ENCODE results near the gene SMCR8.
"Not testable (repeated sequence)": the region's sequence is repeated elsewhere in the genome, so short reads cannot be mapped to it uniquely, and the experiment has no call there.

Gene SMCR8

DNA sequence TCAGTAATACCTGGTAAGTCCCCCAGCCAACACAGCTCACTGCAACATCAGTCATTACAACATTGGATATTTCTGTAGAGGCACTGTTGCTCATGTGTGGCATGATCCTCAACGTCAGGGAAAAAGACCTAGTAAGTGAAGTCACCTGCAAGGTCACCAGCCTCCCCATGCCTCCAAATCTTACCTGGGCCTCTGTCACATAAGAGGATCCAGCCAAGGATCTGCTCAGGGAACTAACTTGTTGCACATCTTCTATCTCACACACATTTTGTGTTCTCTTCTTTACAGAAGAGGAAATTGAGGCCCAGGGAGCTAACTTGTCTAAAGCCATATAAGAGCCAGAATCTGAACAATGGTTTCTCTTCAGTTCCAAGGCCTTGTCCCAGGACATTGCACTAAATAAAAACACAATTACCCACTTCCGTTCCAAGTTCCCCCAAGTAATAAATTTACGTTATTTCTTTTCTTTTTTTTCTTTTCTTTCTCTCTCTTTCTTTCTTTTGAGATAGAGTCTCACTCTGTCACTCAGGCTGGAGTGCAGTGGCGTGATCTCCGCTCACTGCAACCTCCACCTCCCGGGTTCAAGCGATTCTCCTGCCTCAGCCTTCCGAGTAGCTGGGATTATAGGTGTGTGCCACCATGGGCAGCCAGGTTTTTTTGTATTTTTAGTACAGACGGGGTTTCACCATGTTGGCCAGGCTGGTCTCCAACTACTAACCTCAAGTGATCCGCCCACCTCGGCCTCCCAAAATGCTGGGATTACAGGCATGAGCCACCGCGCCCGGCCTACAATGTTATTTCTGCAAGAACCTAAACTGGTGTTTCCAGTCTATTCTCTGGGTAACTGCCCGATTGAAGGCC is 47.0 kb downstream of the SMCR8 start:
- DNase-seq: no peak

DNA sequence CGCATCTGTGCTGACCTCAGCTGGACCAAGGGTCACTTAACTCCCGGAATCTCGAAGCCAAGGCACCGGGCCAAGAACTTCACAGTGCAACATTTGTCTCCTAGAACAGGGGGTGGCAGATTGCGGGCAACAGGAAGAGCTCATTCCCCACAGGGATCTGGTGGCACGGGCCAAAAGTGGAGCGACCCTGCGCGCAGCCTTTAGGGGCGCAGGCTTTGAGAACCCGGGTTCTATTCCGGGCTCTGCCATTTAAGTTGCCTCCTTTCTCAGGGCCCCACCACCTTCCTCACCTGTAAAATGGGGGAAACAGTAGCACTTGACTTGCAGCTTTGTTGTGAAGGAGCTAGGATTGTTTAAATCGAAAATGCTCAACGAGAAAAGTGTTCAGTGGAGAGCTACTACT is 47.6 kb downstream of the SMCR8 start:
- DNase-seq: peak; percentile 75

DNA sequence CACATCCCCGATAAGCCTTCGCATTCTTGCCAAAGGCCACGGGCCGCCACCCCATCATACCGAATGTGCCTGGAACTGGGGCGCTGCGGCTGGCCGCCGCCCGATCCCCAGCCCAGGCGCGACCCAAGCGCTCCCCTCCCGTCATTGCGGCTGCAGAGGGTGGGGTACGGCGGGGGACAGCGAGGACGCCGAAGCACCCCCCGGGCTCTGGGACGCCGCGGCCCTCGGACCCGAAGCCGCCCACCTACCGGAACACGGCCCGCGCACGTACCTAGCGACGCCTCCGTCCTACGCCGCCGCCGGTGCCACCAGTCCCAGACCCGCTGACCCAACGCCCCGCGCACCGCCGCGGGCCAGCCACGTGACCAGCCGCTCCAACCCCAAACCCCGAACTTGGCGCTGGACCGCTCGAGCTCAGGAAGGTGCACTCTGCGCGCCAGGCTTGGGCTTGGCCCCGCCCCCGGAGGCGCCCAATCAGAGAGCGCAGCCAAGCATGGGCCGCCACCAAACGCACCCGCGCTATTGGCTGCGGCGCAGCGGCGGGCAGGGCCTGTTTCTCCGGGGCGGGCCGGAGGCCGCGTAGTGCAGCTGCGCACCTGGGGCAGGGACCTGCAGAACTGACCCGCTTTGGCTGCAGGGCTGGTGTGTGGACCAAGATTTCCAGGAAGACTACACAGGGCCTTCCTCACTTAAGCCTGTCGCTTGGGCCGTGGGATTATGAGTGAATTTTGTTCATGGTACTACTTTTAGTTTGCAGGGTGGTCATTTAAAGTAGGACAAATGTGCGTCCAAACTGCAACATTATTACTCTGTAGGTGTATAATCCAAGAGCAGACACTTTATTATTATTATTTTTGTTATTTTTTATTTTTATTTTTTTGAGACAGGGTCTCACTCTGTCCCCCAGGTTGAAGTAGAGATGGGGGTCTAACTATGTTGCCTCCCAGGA is 48.3 kb downstream of the SMCR8 start, which contains the start of gene SHMT1:
SHMT1 (minus strand) TSS at position 450 of the 949 bp plus-strand sequence. CDS start 7,569 bp downstream, outside the sequence.
- peak; percentile 99 for DNase-seq

DNA sequence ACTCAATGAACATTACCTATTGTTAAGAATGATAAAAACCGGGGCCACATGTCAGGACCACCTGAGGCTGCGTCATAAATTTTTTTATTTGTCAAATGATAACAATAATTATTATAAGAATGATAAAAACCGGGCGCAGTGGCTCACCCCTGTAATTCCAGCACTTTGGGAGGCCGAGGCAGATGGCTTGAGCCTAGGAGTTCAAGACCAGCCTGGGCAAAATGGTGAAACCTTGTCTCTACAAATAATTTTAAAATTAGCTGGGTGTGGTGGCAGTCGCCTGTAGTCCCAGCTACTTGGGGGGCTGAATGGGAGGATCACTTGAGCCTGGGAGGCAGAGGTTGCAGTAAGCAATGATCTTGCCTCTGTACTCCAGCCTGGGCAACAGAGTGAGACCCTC is 49.1 kb downstream of the SMCR8 start:
- no peak for DNase-seq

DNA sequence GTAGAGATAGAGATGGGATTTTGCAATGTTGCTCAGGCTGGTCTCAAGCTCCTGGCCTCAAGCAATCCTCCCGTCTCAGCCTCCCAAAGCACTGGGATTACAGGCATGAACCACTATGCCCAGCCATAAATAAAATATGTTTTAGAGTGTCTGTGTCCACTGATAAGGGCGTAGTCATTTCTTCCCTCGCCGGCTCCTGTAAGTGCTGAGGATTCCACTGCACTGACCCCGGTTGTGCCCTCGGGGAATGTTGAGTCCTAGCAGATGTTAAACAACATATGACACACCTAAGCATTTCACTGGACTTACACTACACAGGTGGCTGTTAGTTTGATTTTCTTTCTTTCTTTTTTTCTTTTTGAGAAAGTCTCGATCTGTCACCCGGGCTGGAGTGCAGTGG is 53.9 kb downstream of the SMCR8 start:
- peak; percentile 89 for DNase-seq

DNA sequence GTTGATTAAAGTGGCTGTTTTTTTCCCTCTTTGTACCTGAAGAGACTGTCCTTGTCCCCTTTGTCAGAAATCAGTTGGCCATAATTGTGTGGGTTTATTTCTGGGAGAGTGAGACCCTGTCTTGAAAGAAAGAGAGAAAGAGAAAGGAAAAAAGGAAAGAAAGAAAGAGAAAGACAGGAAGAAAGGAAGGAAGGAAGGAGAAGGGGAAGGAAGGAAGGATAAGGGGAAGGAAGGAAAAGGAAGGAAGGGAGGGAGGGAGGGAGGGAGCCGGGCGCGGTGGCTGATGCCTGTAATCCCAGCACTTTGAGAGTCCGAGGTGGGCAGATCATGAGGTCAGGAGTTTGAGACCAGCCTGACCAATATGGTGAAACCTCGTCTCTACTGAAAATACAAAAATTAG is 55.7 kb downstream of the SMCR8 start:
- no peak for DNase-seq

DNA sequence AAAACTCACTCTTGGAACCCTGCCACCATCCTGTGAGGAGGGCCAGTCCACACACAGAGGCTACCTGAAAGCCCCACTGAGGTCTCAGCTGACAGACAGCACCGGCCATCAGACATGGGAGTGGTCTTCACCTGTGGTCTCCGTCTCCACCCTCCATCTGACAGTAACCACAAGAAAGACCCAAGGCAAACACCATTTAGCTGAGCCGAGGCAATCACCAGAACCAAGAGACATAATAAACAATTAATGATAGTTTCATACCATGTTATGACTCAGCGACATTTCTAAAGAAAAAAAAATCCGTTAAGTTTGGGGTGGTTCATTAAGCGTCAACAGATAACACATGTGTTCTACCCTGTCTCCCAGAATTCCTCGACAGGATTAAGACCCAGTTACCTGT is 56.4 kb downstream of the SMCR8 start:
- DNase-seq: no peak

DNA sequence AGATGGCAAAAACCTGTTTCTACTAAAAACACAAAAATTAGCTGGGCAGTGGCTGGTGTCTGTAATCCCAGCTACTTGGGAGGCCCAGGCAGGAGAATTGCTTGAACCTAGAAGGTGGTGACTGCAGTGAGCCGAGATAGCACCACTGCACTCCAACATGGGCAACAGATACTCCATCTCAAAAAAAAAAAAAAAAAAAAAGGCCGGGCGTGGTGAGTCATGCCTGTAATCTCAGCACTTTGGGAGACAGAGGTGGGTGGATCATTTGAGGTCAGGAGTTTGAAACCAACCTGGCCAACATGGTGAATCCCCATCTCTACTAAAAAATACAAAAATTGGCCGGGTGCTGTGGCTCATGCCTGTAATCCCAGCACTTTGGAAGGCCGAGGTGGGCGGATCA is 58.1 kb downstream of the SMCR8 start:
- DNase-seq: not testable (repeated sequence)

DNA sequence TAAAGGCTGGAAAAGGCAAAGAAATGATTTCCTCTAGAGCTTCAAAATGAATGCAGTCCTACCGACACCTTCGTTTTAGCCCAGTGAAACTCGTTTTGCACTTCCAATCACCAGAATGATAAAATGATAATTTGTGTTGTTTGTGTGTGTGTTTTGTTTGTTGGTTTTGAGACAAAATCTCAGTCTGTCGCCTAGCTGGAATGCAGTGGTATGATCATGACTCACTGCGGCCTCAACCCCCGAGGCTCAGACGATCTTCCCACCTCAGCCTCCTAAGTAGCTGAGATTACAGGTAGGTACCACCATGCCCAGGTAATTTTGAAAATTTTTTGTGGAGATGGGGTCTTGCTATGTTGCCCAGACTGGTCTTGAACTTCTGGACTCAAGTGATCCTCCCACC is 59.1 kb downstream of the SMCR8 start:
- DNase-seq: no peak
